K562 (cell line): ENCODE results near the gene PLSCR5. TPM values are rescaled to one million over a fixed set of nuclear protein-coding genes. Genes with fewer than 3 reads are reported as not detected.

Experiments used
- ATAC-seq: fragments of 200-7000 bp; cut with Tn5 transposase; 3 replicates; pipeline ENCODE4 v1.9.1; 2020; ENCODE audit warnings: moderate library complexity
- BruUV-seq: library from RNA; stranded (reverse); fragments of 400-500 nt; replicated peaks from 2 replicates; lab custom pipeline; 2021; lab: Mats Ljungman, UMichigan
- CTCF ChIA-PET: fragments of 300-600 bp; formaldehyde crosslinking; extraction: SDS; loops from one replicate; lab custom pipeline; 2021; ENCODE audit warnings: low intra/inter-chr PET ratio; lab: Yijun Ruan, JAX
- POLR2A ChIA-PET: fragments of 300-600, 350-650 bp; sonication (Branson Sonifier 250); formaldehyde crosslinking; extraction: SDS; loops from one replicate; lab custom pipeline; 2021; ENCODE audit warnings: antibody characterized with exemption, inconsistent platforms; lab: Yijun Ruan, JAX
- DNase-seq, 4 experiments: peaks; one replicate each; pipeline versions ENCODE4 v3.0.0 to v3.0.0-alpha.2; 2011 to 2018; ENCODE audit warnings: low spot score in 3 of 4, mixed read lengths in 3 of 4; ENCODE audit errors: extremely low read depth in 1 of 4
- FAIRE-seq: peaks from 2 replicates; lab custom pipeline; 2011; peaks lifted over from hg19 to GRCh38; lab: Jason Lieb, UNC
- H2AFZ ChIP-seq: 2 replicates; pipeline ENCODE4 v1.6.0; 2011; ENCODE audit warnings: low read depth, low read length, control low read depth, inconsistent platforms
- H3K27ac ChIP-seq: fragments of 200-600 bp; 3 replicates; pipeline ENCODE4 v1.8.0; 2011; ENCODE audit warnings: low read depth, mild to moderate bottlenecking, control low read depth, inconsistent platforms, low read length, moderate library complexity, mixed read lengths; ENCODE audit errors: extremely low read depth
- H3K27me3 ChIP-seq, 2 experiments: fragments of 300-600 bp in 1 of 2; 2 replicates in 1 of 2; 3 replicates in 1 of 2; pipeline versions ENCODE4 v1.6.0 to v1.8.0; 2011; ENCODE audit warnings: inconsistent platforms in 2 of 2, low read length in 2 of 2, mild to moderate bottlenecking in 1 of 2, mixed read lengths in 1 of 2, moderate library complexity in 1 of 2; ENCODE audit not compliant: control insufficient read depth in 2 of 2, insufficient read depth in 2 of 2
- H3K36me3 ChIP-seq: fragments of 300-600 bp; 3 replicates; pipeline ENCODE4 v1.8.0; 2011; ENCODE audit warnings: mild to moderate bottlenecking, low read length, inconsistent platforms; ENCODE audit not compliant: control insufficient read depth, insufficient read depth
- H3K4me1 ChIP-seq, 2 experiments: fragments of 200-600 bp in 1 of 2; replicated peaks in 1 of 2; 2 replicates in 1 of 2; 3 replicates in 1 of 2; pipeline versions ENCODE4 v1.5.1 to v1.8.0; 2011; ENCODE audit warnings: inconsistent platforms in 2 of 2, low read length in 2 of 2, mild to moderate bottlenecking in 1 of 2, mixed read lengths in 1 of 2, moderate library complexity in 1 of 2; ENCODE audit not compliant: control insufficient read depth in 2 of 2, insufficient read depth in 2 of 2
- H3K4me2 ChIP-seq: 2 replicates; pipeline ENCODE4 v1.6.1; 2011; ENCODE audit warnings: low read length, control low read depth, inconsistent platforms, mixed read lengths; ENCODE audit not compliant: insufficient read depth
- H3K4me3 ChIP-seq: fragments of 200-600 bp; sonication (generic), shearing (Covaris generic); 2 replicates; pipeline ENCODE4 v1.5.1; 2016; ENCODE audit warnings: control low read depth, inconsistent platforms
- H3K79me2 ChIP-seq: fragments of 200-600 bp; 3 replicates; pipeline ENCODE4 v1.8.0; 2011; ENCODE audit warnings: low read length, inconsistent platforms; ENCODE audit not compliant: control insufficient read depth, insufficient read depth
- H3K9ac ChIP-seq, 2 experiments: 2 replicates each; pipeline versions ENCODE4 v1.6.0 to v1.6.1; 2011; ENCODE audit warnings: low read depth in 2 of 2, low read length in 2 of 2, control low read depth in 1 of 2, inconsistent platforms in 1 of 2, mild to moderate bottlenecking in 1 of 2, mixed read lengths in 1 of 2; ENCODE audit not compliant: insufficient read depth in 1 of 2
- H3K9me1 ChIP-seq: one replicate; pipeline ENCODE4 v1.6.0; 2011; ENCODE audit warnings: inconsistent platforms, mild to moderate bottlenecking, low read length, moderate library complexity; ENCODE audit not compliant: control insufficient read depth, insufficient read depth
- H3K9me3 ChIP-seq: replicated peaks from 2 replicates; pipeline ENCODE4 v1.5.1; 2011; ENCODE audit warnings: low read depth, low read length, inconsistent platforms; ENCODE audit not compliant: control insufficient read depth, insufficient read depth
- H4K20me1 ChIP-seq: replicated peaks from 2 replicates; pipeline ENCODE4 v1.6.1; 2011; ENCODE audit warnings: low read length, inconsistent platforms, mixed read lengths; ENCODE audit not compliant: control insufficient read depth, insufficient read depth
- C11orf30 ChIP-seq: fragments of 450-650 bp; IDR thresholded peaks from 2 replicates; pipeline ENCODE4 v1.6.1; 2016; ENCODE audit warnings: low read depth, mild to moderate bottlenecking
- MAFF ChIP-seq: IDR thresholded peaks from 2 replicates; pipeline ENCODE4 v1.6.1; 2012; ENCODE audit warnings: low read length, improper control_type of control experiment
- MAFG ChIP-seq: fragments of 450-650 bp; conservative IDR thresholded peaks from 2 replicates; pipeline ENCODE4 v1.6.1; 2016; ENCODE audit warnings: missing genetic modification characterization, missing compliant biosample characterization
- MAFK ChIP-seq: IDR thresholded peaks from 2 replicates; pipeline ENCODE4 v1.6.1; 2011; ENCODE audit warnings: low read length, improper control_type of control experiment
- MECOM ChIP-seq: fragments of 250-450 bp; sonication (Bioruptor Pico); IDR thresholded peaks from 2 replicates; pipeline ENCODE4 v1.8.0; 2022; ENCODE audit warnings: inconsistent platforms
- TCF7L2 ChIP-seq: fragments of 150-350 bp; IDR thresholded peaks from 2 replicates; pipeline ENCODE4 v1.6.1; 2016; ENCODE audit warnings: low read depth, mild to moderate bottlenecking, low read length, moderate library complexity
- ZNF133 ChIP-seq: fragments of 250-450 bp; sonication (Bioruptor Pico); IDR thresholded peaks from 2 replicates; pipeline ENCODE4 v1.4.0; 2020; ENCODE audit warnings: mild to moderate bottlenecking
- ZNF316 ChIP-seq: fragments of 450-650 bp; IDR thresholded peaks from 2 replicates; pipeline ENCODE4 v1.6.1; 2016
- ZNF436 ChIP-seq: fragments of 250-450, 450-650 bp; sonication (Bioruptor Pico); formaldehyde crosslinking; IDR thresholded peaks from 2 replicates; pipeline ENCODE4 v1.7.0; 2020; ENCODE audit warnings: mild to moderate bottlenecking
- WGBS: fragments of 100-300 bp; shearing (Covaris generic); methylation state at CpG from one replicate; pipeline ENCODE4 v1.1.6; 2016; ENCODE audit warnings: low coverage, mixed read lengths; ENCODE audit not compliant: insufficient coverage; ENCODE audit errors: missing lambda C conversion rate; 5-methylcytosine and 5-hydroxymethylcytosine counted together
- in situ Hi-C: fragments of 300-500 bp; cut with MboI; formaldehyde crosslinking; loops from 4 replicates; pipeline ENCODE4 v1.15.0; 2018; ENCODE audit warnings: inconsistent platforms, mixed read lengths
- intact Hi-C: fragments of 100-400 bp; cut with micrococcal nuclease; formaldehyde crosslinking; loops from 2 replicates; pipeline ENCODE4 v1.14.2; 2022
- polyA plus RNA-seq, 8 experiments: library from polyadenylated mRNA; depleted of rRNA in 4 of 8; stranded (reverse) in 5 of 8; unstranded in 3 of 8; fragments of >200 nt; fragmentation: Nextera tagmentation in 2 of 8; fragmentation: Illumina TruSeq in 1 of 8; extraction: Ambion mirVana in 2 of 8; extraction: Trizol in 1 of 8; gene quantifications; 2 replicates each; pipeline versions ENCODE4 v1.2.1 to v1.2.3, GENCODE V29; 2011 to 2014; ENCODE audit warnings: inconsistent platforms in 1 of 8, missing spikeins in 1 of 8
- total RNA-seq, 7 experiments: library from RNA; depleted of rRNA in 6 of 7; stranded (reverse); fragments of >200 nt in 6 of 7; fragmentation: Illumina TruSeq in 2 of 7; extraction: Trizol in 2 of 7; gene quantifications; 2 replicates each; pipeline versions ENCODE4 v1.2.1 to v1.2.3, GENCODE V29; 2011 to 2021; ENCODE audit warnings: low replicate concordance in 1 of 7

PLSCR5 gene
- total and polyA plus RNA-seq, 9 of the 15 experiments (the other 6 are each of a cell fraction or from before 2014, with no cell fraction given): not detected

DNA sequence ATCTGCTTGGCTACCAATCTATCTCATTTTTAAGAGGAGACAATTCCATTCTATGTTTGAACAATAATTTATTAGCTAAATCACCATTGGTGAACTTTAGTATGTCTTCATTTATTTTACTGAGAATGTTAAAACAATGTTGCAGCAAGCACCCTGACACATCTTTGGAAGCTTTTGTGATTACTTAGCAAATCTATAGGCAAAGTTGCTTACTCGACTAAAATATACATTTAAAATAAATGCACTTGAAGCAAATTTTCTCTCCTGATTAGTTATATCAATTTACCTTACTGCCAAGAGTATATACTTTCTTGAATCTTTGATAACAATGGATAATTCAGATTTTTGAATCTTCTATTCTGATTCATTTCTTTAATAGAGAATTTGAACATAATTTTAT, 31.0 kb downstream of the PLSCR5 start:
- in situ Hi-C loops: no loop called here
- FAIRE-seq (no peak), ATAC-seq (no peak), DNase-seq (no peak)
- TF ChIP-seq MAFK (peak; percentile 25; the same call in 1 of the 2 replicates), MECOM (CRISPR knock-in tag) (no peak), ZNF316 (peak; percentile 80), TCF7L2 (no peak), C11orf30 (peak; percentile 69), MAFF (0 out of 2 replicates have a peak, but pooled peaks have one; percentile 29), MAFG (peak; percentile 48)
- H3K27ac ChIP-seq: no peak overlapping the region
- no peak overlapping the region for H3K9ac ChIP-seq
- no peaks in the 10 kb centered on the region for H3K9me1 ChIP-seq
- no peaks in the 10 kb centered on the region for H3K4me1 ChIP-seq
- 0% methylated on average over 1 of the region's 1 CpG for WGBS
- BruUV-seq: no TSS peak
- intact Hi-C loops: no loop called here
- H3K36me3 ChIP-seq: no peaks in the 10 kb centered on the region
- no peak overlapping the region for H3K4me2 ChIP-seq
- no peaks in the 10 kb centered on the region for H3K27me3 ChIP-seq
- ChIA-PET CTCF (no interaction called here), POLR2A (no interaction called here)
- H3K9me3 ChIP-seq: no peaks in the 10 kb centered on the region
- H2AFZ ChIP-seq: no peak overlapping the region
- H4K20me1 ChIP-seq: no peaks in the 10 kb centered on the region
- no peaks in the 10 kb centered on the region for H3K79me2 ChIP-seq
- H3K4me3 ChIP-seq: no peak overlapping the region

DNA sequence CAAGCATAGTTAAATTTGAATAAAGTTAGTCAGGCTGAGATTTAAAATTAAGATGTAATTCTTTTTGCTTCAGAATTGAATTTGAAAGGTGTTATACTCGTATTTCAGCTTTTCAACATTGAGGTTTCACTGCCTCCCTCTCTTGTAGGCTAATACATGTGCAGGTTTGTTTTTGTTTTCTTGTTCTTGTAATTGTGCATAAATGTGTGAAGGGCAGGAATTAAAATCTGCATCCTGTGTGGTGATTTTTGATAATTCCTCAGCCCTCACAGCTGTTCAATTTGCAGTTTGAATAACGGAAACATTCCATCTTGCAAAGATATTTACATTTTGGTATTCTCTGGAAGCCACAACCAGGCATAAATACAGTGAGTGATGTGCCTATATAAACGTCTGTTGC, 35.8 kb downstream of the PLSCR5 start:
- FAIRE-seq: no peak
- in situ Hi-C loops: no loop called here

More for the DNA sequence above, 35.8 kb downstream of the PLSCR5 start:
- POLR2A ChIA-PET: no interaction called here
- no peak overlapping the region for H3K4me3 ChIP-seq
- H3K9me3 ChIP-seq: no peaks in the 10 kb centered on the region
- CTCF ChIA-PET: no interaction called here
- H3K36me3 ChIP-seq: no peaks in the 10 kb centered on the region
- no peak overlapping the region for H3K27ac ChIP-seq
- no peaks in the 10 kb centered on the region for H3K9me1 ChIP-seq
- no peaks in the 10 kb centered on the region for H3K79me2 ChIP-seq
- no peak for DNase-seq
- H4K20me1 ChIP-seq: no peaks in the 10 kb centered on the region
- no peak overlapping the region for H3K9ac ChIP-seq
- TF ChIP-seq ZNF133 (no peak), ZNF436 (CRISPR knock-in tag) (no peak)
- intact Hi-C loops: loop anchor here (5.0 kb wide), 1 partner anchor 102 kb away; the partner anchor contains the start of gene PLSCR2
- H3K4me1 ChIP-seq: no peaks in the 10 kb centered on the region
- H3K4me2 ChIP-seq: no peak overlapping the region
- BruUV-seq: no TSS peak
- WGBS: 2% methylated on average over 3 of the region's 3 CpGs
- H3K27me3 ChIP-seq: no peaks in the 10 kb centered on the region
- no peak overlapping the region for H2AFZ ChIP-seq
- ATAC-seq: no peak
